Measurements from ENCODE around the gene RERE. TPM values are rescaled to one million over a fixed set of nuclear protein-coding genes. Genes with fewer than 3 reads are reported as not detected.
A peak's percentile ranks its signal among the peaks of the same experiment; 100 is the strongest.

RERE gene
- polyA plus RNA-seq, 1 experiment = 14.3 TPM

DNA sequence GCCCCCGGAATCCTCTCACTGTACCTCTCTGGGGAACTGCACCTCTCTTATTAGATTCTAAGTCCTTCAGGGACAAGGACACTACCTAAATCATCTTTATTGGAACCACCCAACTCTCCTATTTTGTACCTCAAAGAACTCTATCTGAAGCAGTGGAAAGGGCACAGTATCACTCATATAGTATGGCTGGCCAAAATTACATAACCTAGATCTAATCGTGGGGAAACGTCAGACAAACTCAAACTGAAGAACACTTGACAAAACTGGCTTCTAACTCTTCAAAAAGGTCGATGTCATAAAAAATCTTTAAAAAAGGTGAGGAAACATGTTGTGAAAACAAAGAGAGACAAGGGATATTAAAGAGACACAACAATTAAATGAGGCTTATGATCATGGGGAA lies 289.5 kb downstream of the RERE start:
- H3K9me3 ChIP-seq (ENCODE audit: control insufficient read depth, insufficient read depth, low read length) = no peaks in the 10 kb centered on the region
- no peak for DNase-seq (ENCODE audit: low read depth, low spot score)
- H3K27me3 ChIP-seq (ENCODE audit: control insufficient read depth, insufficient read depth, low read length) = no peaks in the 10 kb centered on the region
- ChIA-PET POLR2A (no interaction called here), CTCF (no interaction called here)
- no peak overlapping the region for H3K27ac ChIP-seq (ENCODE audit: low read depth, low read length)
- H3K4me3 ChIP-seq (ENCODE audit: low read depth, low read length) = no peak overlapping the region
- TF ChIP-seq, protein P1, sequence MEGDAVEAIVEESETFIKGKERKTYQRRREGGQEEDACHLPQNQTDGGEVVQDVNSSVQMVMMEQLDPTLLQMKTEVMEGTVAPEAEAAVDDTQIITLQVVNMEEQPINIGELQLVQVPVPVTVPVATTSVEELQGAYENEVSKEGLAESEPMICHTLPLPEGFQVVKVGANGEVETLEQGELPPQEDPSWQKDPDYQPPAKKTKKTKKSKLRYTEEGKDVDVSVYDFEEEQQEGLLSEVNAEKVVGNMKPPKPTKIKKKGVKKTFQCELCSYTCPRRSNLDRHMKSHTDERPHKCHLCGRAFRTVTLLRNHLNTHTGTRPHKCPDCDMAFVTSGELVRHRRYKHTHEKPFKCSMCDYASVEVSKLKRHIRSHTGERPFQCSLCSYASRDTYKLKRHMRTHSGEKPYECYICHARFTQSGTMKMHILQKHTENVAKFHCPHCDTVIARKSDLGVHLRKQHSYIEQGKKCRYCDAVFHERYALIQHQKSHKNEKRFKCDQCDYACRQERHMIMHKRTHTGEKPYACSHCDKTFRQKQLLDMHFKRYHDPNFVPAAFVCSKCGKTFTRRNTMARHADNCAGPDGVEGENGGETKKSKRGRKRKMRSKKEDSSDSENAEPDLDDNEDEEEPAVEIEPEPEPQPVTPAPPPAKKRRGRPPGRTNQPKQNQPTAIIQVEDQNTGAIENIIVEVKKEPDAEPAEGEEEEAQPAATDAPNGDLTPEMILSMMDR (IDR thresholded peaks at IDR 0.05; ENCODE audit: low read depth, low read length) = no peak

DNA sequence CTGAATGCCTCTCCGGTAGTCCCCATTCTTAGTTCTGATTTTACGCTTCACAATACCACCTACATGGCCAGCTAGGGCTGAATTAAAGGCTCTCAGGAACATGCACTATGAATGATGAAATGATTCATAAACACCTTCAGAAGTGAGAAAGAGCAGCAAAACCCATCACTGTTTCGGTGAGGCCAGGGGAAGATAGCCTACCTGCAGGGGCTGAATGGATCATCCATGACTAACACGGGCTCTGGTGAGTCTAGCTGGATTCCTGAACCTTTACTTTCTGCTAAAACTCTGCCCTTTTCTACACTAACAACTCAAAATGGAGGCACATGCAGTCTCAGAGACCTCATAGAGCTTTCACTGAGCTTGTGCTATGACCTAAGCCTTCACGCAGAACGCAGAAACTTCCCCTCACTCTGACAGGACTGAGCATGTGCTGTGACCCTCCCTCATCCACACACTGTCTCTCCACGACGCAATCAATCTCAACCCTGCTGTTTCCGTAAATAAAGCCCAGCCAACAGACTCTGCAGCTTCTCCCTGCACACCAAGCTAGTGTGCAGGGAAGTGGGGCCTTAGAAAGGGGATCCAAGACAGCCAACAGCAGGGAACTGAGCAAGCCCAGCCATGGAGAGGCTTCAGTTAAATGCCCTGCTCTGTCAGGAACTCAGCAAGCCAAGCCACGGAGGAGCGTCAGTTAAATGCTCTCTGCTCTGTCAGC lies 291.7 kb downstream of the RERE start:
- peak overlapping the region; percentile 64 for H3K4me3 ChIP-seq (ENCODE audit: low read depth, low read length)
- TF ChIP-seq, protein P1 (IDR thresholded peaks at IDR 0.05; ENCODE audit: low read depth, low read length) = no peak
- no peaks in the 10 kb centered on the region for H3K27me3 ChIP-seq (ENCODE audit: control insufficient read depth, insufficient read depth, low read length)
- DNase-seq (ENCODE audit: low read depth, low spot score) = peak; percentile 91
- ChIA-PET POLR2A (interaction anchor here (0.5 to 1.5 kb wide), 13 partner anchors 16 to 1633 kb away, joined by 3 to 11 read pairs (median 5); partner anchors contain the start of gene RERE), CTCF (interaction anchor here (0.6 to 1.3 kb wide), 3 partner anchors 36 to 288 kb away, joined by 3 to 8 read pairs (median 4); no protein-coding TSS in a partner anchor)
- no peaks in the 10 kb centered on the region for H3K9me3 ChIP-seq (ENCODE audit: control insufficient read depth, insufficient read depth, low read length)
- H3K27ac ChIP-seq (ENCODE audit: low read depth, low read length) = peak overlapping the region; percentile 71

DNA sequence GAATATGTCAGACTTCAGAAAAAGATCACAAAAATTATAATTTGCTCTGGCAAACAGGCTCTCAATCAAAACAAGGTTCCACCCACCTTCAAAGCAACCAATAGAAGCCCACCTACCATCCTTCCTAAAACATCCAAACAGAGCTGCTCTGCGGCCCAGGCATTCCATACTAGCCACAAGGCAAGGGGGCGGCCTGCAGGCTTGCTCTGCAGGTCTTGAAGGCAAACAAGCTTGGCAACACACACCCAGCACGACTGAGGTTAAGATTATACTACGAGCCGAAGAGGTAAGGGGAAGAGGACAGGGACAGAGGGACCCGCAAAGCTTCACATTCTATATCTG lies 292.3 kb downstream of the RERE start:
- DNase-seq (ENCODE audit: low read depth, low spot score) = peak; percentile 32
- POLR2A ChIA-PET = interaction anchor here (0.7 to 1.2 kb wide), 5 partner anchors 15 to 201 kb away, joined by 3 to 11 read pairs (median 5); no protein-coding TSS in a partner anchor
- Histone ChIP-seq H3K27me3 (ENCODE audit: control insufficient read depth, insufficient read depth, low read length) (no peaks in the 10 kb centered on the region), H3K27ac (ENCODE audit: low read depth, low read length) (peak overlapping the region; percentile 71), H3K4me3 (ENCODE audit: low read depth, low read length) (peak overlapping the region; percentile 64), H3K9me3 (ENCODE audit: control insufficient read depth, insufficient read depth, low read length) (no peaks in the 10 kb centered on the region)
- TF ChIP-seq, protein P1 (IDR thresholded peaks at IDR 0.05; ENCODE audit: low read depth, low read length) = no peak
- CTCF ChIA-PET = interaction anchor here (1.3 kb wide), 1 partner anchor 46 kb away, joined by 4 read pairs; no protein-coding TSS in a partner anchor

DNA sequence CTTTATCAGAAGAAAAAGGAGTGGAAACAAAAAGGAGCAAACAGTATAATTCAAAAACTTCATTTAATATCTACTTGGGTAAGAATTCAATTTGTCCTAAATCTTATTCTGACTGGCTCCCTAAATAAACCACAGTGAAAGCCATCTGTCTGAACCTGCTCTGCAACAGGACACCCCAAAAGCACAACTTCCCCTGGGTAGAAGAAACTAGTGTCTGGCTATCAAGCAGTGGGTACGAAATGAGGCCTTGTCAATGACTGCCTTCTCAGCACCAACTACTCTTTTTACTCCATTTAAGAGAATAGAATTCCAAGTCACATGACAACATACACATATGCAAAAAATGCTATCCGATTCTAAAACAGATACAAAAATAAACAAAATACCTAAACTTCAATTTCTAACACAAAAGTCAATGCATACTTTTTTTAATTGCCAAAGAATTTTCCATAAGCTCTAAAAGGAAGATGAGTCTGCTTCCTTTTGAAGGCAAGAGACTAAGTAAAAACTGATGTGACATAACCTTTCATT lies 292.7 kb downstream of the RERE start:
- Histone ChIP-seq H3K4me3 (ENCODE audit: low read depth, low read length) (peak overlapping the region; percentile 64), H3K27ac (ENCODE audit: low read depth, low read length) (peak overlapping the region; percentile 47), H3K9me3 (ENCODE audit: control insufficient read depth, insufficient read depth, low read length) (no peaks in the 10 kb centered on the region), H3K27me3 (ENCODE audit: control insufficient read depth, insufficient read depth, low read length) (no peaks in the 10 kb centered on the region)
- no peak for DNase-seq (ENCODE audit: low read depth, low spot score)
- CTCF ChIA-PET = no interaction called here
- TF ChIP-seq, protein P1 (IDR thresholded peaks at IDR 0.05; ENCODE audit: low read depth, low read length) = no peak
- POLR2A ChIA-PET = interaction anchor here (1.0 kb wide), 1 partner anchor 153 kb away, joined by 5 read pairs; no protein-coding TSS in a partner anchor

DNA sequence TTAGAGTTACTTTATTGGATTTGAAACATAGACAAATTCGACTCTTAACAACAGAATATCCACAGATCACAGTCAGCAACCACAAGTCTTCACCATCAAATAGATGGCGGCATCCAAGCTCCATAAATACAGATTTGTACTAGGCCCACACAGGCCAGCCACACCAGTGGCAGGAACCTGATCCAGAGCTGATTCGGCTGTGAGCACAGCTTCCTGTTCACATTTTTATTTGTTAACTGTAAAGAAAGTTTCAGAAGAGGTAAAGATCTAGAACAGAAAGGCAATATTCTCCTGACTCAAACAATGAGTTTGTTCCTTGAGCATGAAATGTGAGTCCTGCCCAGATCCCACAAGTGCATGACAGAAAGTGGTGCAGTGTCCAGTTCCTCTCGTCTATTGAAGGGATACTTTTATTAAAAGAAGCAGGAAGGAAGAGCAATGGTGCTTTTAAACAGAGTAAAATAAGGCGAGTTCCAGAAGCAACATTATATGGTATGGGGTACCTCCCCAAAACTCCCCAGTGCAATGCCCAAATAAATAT lies 293.7 kb downstream of the RERE start:
- CTCF ChIA-PET = no interaction called here
- DNase-seq (ENCODE audit: low read depth, low spot score) = no peak
- no peak overlapping the region for H3K27ac ChIP-seq (ENCODE audit: low read depth, low read length)
- no peaks in the 10 kb centered on the region for H3K27me3 ChIP-seq (ENCODE audit: control insufficient read depth, insufficient read depth, low read length)
- H3K9me3 ChIP-seq (ENCODE audit: control insufficient read depth, insufficient read depth, low read length) = no peaks in the 10 kb centered on the region
- TF ChIP-seq, protein P1 (IDR thresholded peaks at IDR 0.05; ENCODE audit: low read depth, low read length) = no peak
- no peak overlapping the region for H3K4me3 ChIP-seq (ENCODE audit: low read depth, low read length)
- POLR2A ChIA-PET = no interaction called here

All from AG04450 (cell line).